H1 (cell line): Measurements from ENCODE around the gene SELENOV. TPM values are rescaled to one million over a fixed set of nuclear protein-coding genes. Genes with fewer than 3 reads are reported as not detected.

Experiments used
- CTCF ChIA-PET: fragments of 300-600 bp; sonication (Branson Sonifier 250); formaldehyde crosslinking; loops from one replicate; lab custom pipeline; 2021; ENCODE audit not compliant: partially characterized antibody; lab: Charles Lee
- POLR2A ChIA-PET: fragments of 300-600 bp; sonication (Branson Sonifier 250); formaldehyde crosslinking; loops from one replicate; lab custom pipeline; 2021; ENCODE audit warnings: inconsistent platforms; ENCODE audit not compliant: partially characterized antibody; lab: Charles Lee
- DNase-seq, 2 experiments: peaks; one replicate each; pipeline versions ENCODE4 v3.0.0 to v3.0.0-alpha.2; 2010 to 2022; ENCODE audit warnings: low spot score in 2 of 2, low read depth in 1 of 2, mixed read lengths in 1 of 2
- FAIRE-seq: peaks from 2 replicates; lab custom pipeline; 2011; peaks lifted over from hg19 to GRCh38; lab: Jason Lieb, UNC
- H2AFZ ChIP-seq: 2 replicates; pipeline ENCODE4 v1.8.1; 2012; ENCODE audit warnings: low read length, inconsistent platforms
- H2AK5ac ChIP-seq: 2 replicates; pipeline ENCODE4 v1.6.1; 2013; ENCODE audit warnings: low read depth, low read length
- H2BK120ac ChIP-seq: replicated peaks from 2 replicates; pipeline ENCODE3; 2013; ENCODE audit warnings: low read depth, low read length, inconsistent platforms
- H2BK12ac ChIP-seq: 2 replicates; pipeline ENCODE4 v1.6.1; 2013; ENCODE audit warnings: low read depth, low read length
- H2BK15ac ChIP-seq: 2 replicates; pipeline ENCODE4 v1.6.1; 2013; ENCODE audit warnings: low read length
- H2BK20ac ChIP-seq: 2 replicates; pipeline ENCODE4 v1.6.1; 2013; ENCODE audit warnings: low read length
- H2BK5ac ChIP-seq: 2 replicates; pipeline ENCODE4 v1.6.1; 2013; ENCODE audit warnings: low read depth, low read length
- H3K14ac ChIP-seq: 2 replicates; pipeline ENCODE4 v1.6.1; 2013; ENCODE audit warnings: inconsistent platforms; ENCODE audit not compliant: insufficient read length
- H3K18ac ChIP-seq: 2 replicates; pipeline ENCODE4 v1.6.1; 2013; ENCODE audit warnings: low read length; ENCODE audit errors: extremely low read depth
- H3K23ac ChIP-seq: 2 replicates; pipeline ENCODE4 v1.6.1; 2013; ENCODE audit warnings: inconsistent platforms; ENCODE audit not compliant: insufficient read length
- H3K23me2 ChIP-seq: 2 replicates; pipeline ENCODE4 v1.6.1; 2013; ENCODE audit warnings: low read depth, low read length
- H3K27ac ChIP-seq: 2 replicates; pipeline ENCODE4 v1.6.1; 2011; ENCODE audit warnings: low read depth, low read length, inconsistent platforms
- H3K27me3 ChIP-seq, 4 experiments: replicated peaks in 1 of 4; 1 replicate in 1 of 4; 2 replicates in 3 of 4; pipeline versions ENCODE4 v1.6.1 to v1.8.1; 2011 to 2013; ENCODE audit warnings: low read length in 3 of 4, mild to moderate bottlenecking in 3 of 4, inconsistent platforms in 2 of 4, mixed read lengths in 2 of 4, moderate library complexity in 1 of 4; ENCODE audit not compliant: control insufficient read depth in 3 of 4, insufficient read depth in 3 of 4; ENCODE audit errors: extremely low read depth in 1 of 4
- H3K36me3 ChIP-seq, 4 experiments: 2 replicates each; pipeline versions ENCODE4 v1.6.1 to v1.8.1; 2011 to 2013; ENCODE audit warnings: mild to moderate bottlenecking in 4 of 4, low read length in 3 of 4, moderate library complexity in 2 of 4, control low read depth in 1 of 4, inconsistent platforms in 1 of 4; ENCODE audit not compliant: insufficient read depth in 4 of 4, control insufficient read depth in 2 of 4
- H3K4ac ChIP-seq: replicated peaks from 2 replicates; pipeline ENCODE3; 2013; ENCODE audit warnings: low read length, low read depth, mixed read lengths, inconsistent platforms; ENCODE audit not compliant: insufficient read length
- H3K4me1 ChIP-seq, 4 experiments: replicated peaks in 1 of 4; 1 replicate in 1 of 4; 2 replicates in 3 of 4; pipeline versions ENCODE4 v1.6.1 to v1.8.1; 2011 to 2013; ENCODE audit warnings: low read length in 3 of 4, inconsistent platforms in 2 of 4, mixed read lengths in 1 of 4; ENCODE audit not compliant: insufficient read depth in 4 of 4, control insufficient read depth in 3 of 4
- H3K4me2 ChIP-seq, 2 experiments: 2 replicates each; pipeline versions ENCODE4 v1.6.1 to v1.8.1; 2011 to 2013; ENCODE audit warnings: low read depth in 2 of 2, low read length in 2 of 2, control low read depth in 1 of 2, inconsistent platforms in 1 of 2, mild to moderate bottlenecking in 1 of 2; ENCODE audit not compliant: insufficient read depth in 1 of 2
- H3K4me3 ChIP-seq, 4 experiments: fragments of 200-600, 300-600 bp in 1 of 4; sonication (generic), shearing (Covaris generic), sonication (Bioruptor Twin) in 1 of 4; 2 replicates each; pipeline versions ENCODE4 v1.5.1 to v1.8.1; 2011 to 2016; ENCODE audit warnings: low read length in 4 of 4, low read depth in 3 of 4, control low read depth in 2 of 4, inconsistent platforms in 2 of 4, mild to moderate bottlenecking in 2 of 4, mixed read lengths in 1 of 4, moderate library complexity in 1 of 4; ENCODE audit not compliant: insufficient read depth in 2 of 4; ENCODE audit errors: extremely low read depth in 1 of 4
- H3K56ac ChIP-seq: replicated peaks from 2 replicates; pipeline ENCODE3; 2013; ENCODE audit warnings: low read depth, mild to moderate bottlenecking, mixed read lengths, low read length, inconsistent platforms; ENCODE audit not compliant: insufficient read length
- H3K79me1 ChIP-seq: 2 replicates; pipeline ENCODE4 v1.6.1; 2013; ENCODE audit warnings: low read depth, low read length, control low read depth
- H3K79me2 ChIP-seq, 2 experiments: 2 replicates each; pipeline versions ENCODE4 v1.6.1 to v1.8.1; 2012 to 2013; ENCODE audit warnings: low read length in 2 of 2, mild to moderate bottlenecking in 2 of 2, inconsistent platforms in 1 of 2; ENCODE audit not compliant: insufficient read depth in 2 of 2, control insufficient read depth in 1 of 2
- H3K9ac ChIP-seq, 4 experiments: replicated peaks in 1 of 4; 1 replicate in 1 of 4; 2 replicates in 3 of 4; pipeline versions ENCODE4 v1.6.1 to v1.8.1; 2011 to 2013; ENCODE audit warnings: low read depth in 3 of 4, low read length in 3 of 4, control low read depth in 2 of 4, mild to moderate bottlenecking in 2 of 4, moderate library complexity in 2 of 4, inconsistent platforms in 1 of 4; ENCODE audit errors: extremely low read depth in 1 of 4
- H3K9me3 ChIP-seq, 2 experiments: 2 replicates each; pipeline versions ENCODE4 v1.6.1 to v1.8.1; 2012 to 2013; ENCODE audit warnings: mild to moderate bottlenecking in 2 of 2, moderate library complexity in 2 of 2, control low read depth in 1 of 2, inconsistent platforms in 1 of 2, low read depth in 1 of 2, low read length in 1 of 2, mixed read lengths in 1 of 2; ENCODE audit not compliant: insufficient read depth in 2 of 2
- H4K20me1 ChIP-seq, 2 experiments: replicated peaks in 1 of 2; 2 replicates each; pipeline versions ENCODE3 to v1.8.1; 2011 to 2013; ENCODE audit warnings: inconsistent platforms in 2 of 2, low read length in 2 of 2, mild to moderate bottlenecking in 1 of 2; ENCODE audit not compliant: insufficient read depth in 2 of 2, control insufficient read depth in 1 of 2
- H4K5ac ChIP-seq: 2 replicates; pipeline ENCODE4 v1.6.1; 2013; ENCODE audit warnings: low read length, low read depth, mixed read lengths, inconsistent platforms; ENCODE audit not compliant: insufficient read length
- H4K8ac ChIP-seq: 2 replicates; pipeline ENCODE4 v1.8.0; 2013; ENCODE audit warnings: mild to moderate bottlenecking, moderate library complexity, low read length, inconsistent platforms; ENCODE audit not compliant: insufficient read depth; ENCODE audit errors: extremely low read depth
- H4K91ac ChIP-seq: replicated peaks from 2 replicates; pipeline ENCODE3; 2013; ENCODE audit warnings: low read length, mixed read lengths, inconsistent platforms; ENCODE audit not compliant: insufficient read length
- HDAC2 ChIP-seq, 2 experiments: fragments of 300-600 bp in 1 of 2; sonication (generic) in 1 of 2; IDR thresholded peaks; 2 replicates each; pipeline ENCODE4 v1.6.1; 2011 to 2012; ENCODE audit warnings: low read depth in 2 of 2, low read length in 2 of 2, mild to moderate bottlenecking in 2 of 2, moderate library complexity in 2 of 2, borderline replicate concordance in 1 of 2, inconsistent platforms in 1 of 2
- KDM1A ChIP-seq: fragments of 200-600, 300-600 bp; sonication (generic); IDR thresholded peaks from 2 replicates; pipeline ENCODE4 v1.7.1; 2016; ENCODE audit warnings: mild to moderate bottlenecking, low read length, borderline replicate concordance
- TCF12 ChIP-seq: IDR thresholded peaks from 2 replicates; pipeline ENCODE4 v1.6.1; 2011; ENCODE audit warnings: low read depth, mild to moderate bottlenecking, low read length
- WGBS, 2 experiments: shearing (Covaris generic) in 1 of 2; methylation state at CpG; one replicate each; pipeline versions ENCODE4 v1.1.6 to v1.1.7; 2013 to 2015; ENCODE audit warnings: low lambda C conversion rate in 2 of 2, mixed read lengths in 2 of 2, inconsistent platforms in 1 of 2, low coverage in 1 of 2, missing lambda C conversion rate in 1 of 2; ENCODE audit not compliant: insufficient replicate concordance in 2 of 2, insufficient coverage in 1 of 2, insufficient read length in 1 of 2; ENCODE audit errors: extremely low coverage in 1 of 2, missing lambda C conversion rate in 1 of 2; 5-methylcytosine and 5-hydroxymethylcytosine counted together
- polyA plus RNA-seq, 7 experiments: library from polyadenylated mRNA; depleted of rRNA in 3 of 7; stranded (reverse) in 5 of 7; unstranded in 2 of 7; fragments of >200 nt in 5 of 7; fragments of 200-250 nt in 2 of 7; gene quantifications; 1 replicate in 5 of 7; 2 replicates in 1 of 7; 4 replicates in 1 of 7; pipeline versions ENCODE4 v1.2.1 to v1.2.3, GENCODE V29; 2011 to 2013; ENCODE audit warnings: missing spikeins in 2 of 7, mixed read lengths in 2 of 7
- total RNA-seq: library from RNA; stranded (reverse); fragmentation: NEBNext Ultra II Directional; extraction: Animal tissue kit (Norgen Biotek cat#: 25700); gene quantifications from 2 replicates; pipeline ENCODE4 v1.2.1, GENCODE V29; 2021

The SELENOV gene
- total and polyA plus RNA-seq, 2 of the 8 experiments (the other 6 are each of a cell fraction or from before 2014, with no cell fraction given): 8.4 to 10.7 TPM

DNA sequence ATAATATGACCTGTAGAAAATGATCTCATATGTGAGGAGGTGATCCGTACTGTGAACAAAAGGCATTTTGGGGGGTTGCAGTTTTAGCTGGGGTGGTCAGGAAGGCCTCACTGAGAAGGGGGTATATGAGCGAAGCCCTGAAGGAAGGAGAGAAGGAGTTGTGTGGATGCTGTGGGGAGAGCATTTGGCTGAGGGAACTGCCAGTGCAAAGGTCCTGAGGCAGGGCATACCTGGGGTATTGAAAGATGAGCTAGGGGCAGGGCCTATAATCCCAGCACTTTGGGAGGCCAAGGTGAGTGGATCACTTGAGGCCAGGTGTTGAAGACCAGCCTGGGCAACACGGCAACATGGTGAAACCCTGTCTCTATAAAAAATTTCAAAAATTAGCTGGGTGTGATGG, 2.5 kb downstream of the SELENOV start:
- Histone ChIP-seq H2BK12ac (no peak overlapping the region), H3K79me1 (peaks cover 10% of the 10 kb centered on the region), H3K18ac (no peak overlapping the region), H3K79me2 (peaks cover 0 to 7% of the 10 kb centered on the region in 2 experiments; a peak in 3 of 4 replicates), H2BK120ac (no peak overlapping the region), H3K9ac (no peak overlapping the region), H3K9me3 (no peaks in the 10 kb centered on the region), H2AFZ (no peak overlapping the region), H3K36me3 (peaks cover 2 to 9% (median 3%) of the 10 kb centered on the region in 4 experiments; a peak in 3 of 8 replicates), H2AK5ac (no peak overlapping the region), H3K4me3 (no peak overlapping the region), H2BK15ac (no peak overlapping the region), H3K4ac (no peak overlapping the region), H4K91ac (no peak overlapping the region), H3K4me2 (peak overlapping the region in 1 of 2 experiments; percentile 56; a peak in 1 of 4 replicates), H2BK20ac (no peak overlapping the region), H3K23ac (no peak overlapping the region), H4K8ac (no peak overlapping the region), H4K20me1 (peaks cover 2 to 3% of the 10 kb centered on the region in 2 experiments)
- POLR2A ChIA-PET: interaction anchor here (0.7 to 3.0 kb wide), 13 partner anchors 8 to 126 kb away, joined by 3 to 18 read pairs (median 4); partner anchors contain the start of genes DLL3, MED29, PAF1 and RPS16
- FAIRE-seq (no peak), DNase-seq (no peak)
- 57% methylated on average over 3 of the region's 3 CpGs; no CpG with 5 or more reads in 1 of the 2 experiments for WGBS, 2 experiments
- TF ChIP-seq HDAC2 (IDR thresholded peaks at IDR 0.05; ENCODE audit: borderline replicate concordance in 1 of 2, low read depth in 2 of 2, low read length in 2 of 2): 0 out of 4 replicates have a peak, but pooled peaks of 1 of the 2 experiments have one; percentile 73
- TF ChIP-seq TCF12: no peak
- TF ChIP-seq KDM1A: peak; percentile 78; the same call in 1 of the 2 replicates
- TF ChIP-seq, all 59 proteins: peak for 2
- H3K27me3 ChIP-seq: peaks cover 0 to 2% (median 0%) of the 10 kb centered on the region in 4 experiments; a peak in 3 of 7 replicates
- no peak overlapping the region for H3K56ac ChIP-seq
- no peak overlapping the region for H2BK5ac ChIP-seq
- H3K14ac ChIP-seq: no peak overlapping the region
- H3K27ac ChIP-seq: no peak overlapping the region
- CTCF ChIA-PET: interaction anchor here (1.0 to 10.7 kb wide), 7 partner anchors 10 to 46 kb away, joined by 3 to 101 read pairs (median 11); partner anchors contain the start of gene EID2B
- H3K4me1 ChIP-seq: peaks cover 0 to 11% (median 5%) of the 10 kb centered on the region in 4 experiments; a peak in 6 of 7 replicates
- peaks cover 10% of the 10 kb centered on the region; the same call in 1 of the 2 replicates for H3K23me2 ChIP-seq
- H4K5ac ChIP-seq: no peak overlapping the region
